Testis (tissue), 3 donors: ENCODE measurements around the gene SYCE3. TPM values are rescaled to one million over a fixed set of nuclear protein-coding genes. Genes with fewer than 3 reads are reported as not detected.

Experiments
- DNase-seq: peaks from one replicate; pipeline ENCODE4 v3.0.0-alpha.2; 2019
- H3K27ac ChIP-seq, 2 donors: fragments of 200-600 bp; sonication (generic); one replicate each; pipeline ENCODE4 v1.5.1; 2019
- H3K27me3 ChIP-seq: fragments of 200-600 bp; sonication (generic); one replicate; pipeline ENCODE4 v1.5.1; 2019
- H3K36me3 ChIP-seq: fragments of 200-600 bp; sonication (generic); one replicate; pipeline ENCODE4 v1.5.1; 2017; ENCODE audit warnings: low read depth; ENCODE audit errors: missing control alignments
- H3K4me1 ChIP-seq: fragments of 200-600 bp; sonication (generic); one replicate; pipeline ENCODE4 v1.5.1; 2019
- H3K4me3 ChIP-seq, 2 donors: fragments of 200-600 bp; sonication (generic); one replicate each; pipeline ENCODE4 v1.5.1; 2017 to 2019
- H3K9me3 ChIP-seq: fragments of 200-600 bp; sonication (generic); one replicate; pipeline ENCODE4 v1.5.1; 2017
- POLR2A ChIP-seq: fragments of 450-650 bp; IDR thresholded peaks from one replicate; pipeline ENCODE4 v1.6.1; 2017; ENCODE audit warnings: antibody characterized with exemption, mild to moderate bottlenecking, moderate library complexity
- WGBS, 2 donors: methylation state at CpG; one replicate each; pipeline ENCODE4 v1.1.5; 2018; 5-methylcytosine and 5-hydroxymethylcytosine counted together
- intact Hi-C: fragments of 100-400 bp; cut with DNase I; formaldehyde crosslinking; loops from one replicate; pipeline ENCODE4 v1.15.1; 2023; ENCODE audit warnings: low total_unique reads
- polyA plus RNA-seq: library from polyadenylated mRNA; stranded (reverse); fragments of 350-450 nt; fragmentation: Illumina TruSeq; extraction: RNeasy Lipid Tissue Mini Kit (QIAGEN cat#74804); gene quantifications from one replicate; pipeline ENCODE4 v1.2.3, GENCODE V29; 2014; ENCODE audit warnings: low read depth, low replicate concordance; ENCODE audit not compliant: insufficient read depth
- total RNA-seq, 2 donors: library from RNA; depleted of rRNA; stranded (reverse); fragments of >200 nt; gene quantifications; one replicate each; pipeline ENCODE4 v1.2.3, GENCODE V29; 2016
- TF ChIP-seq, protein P1 (sequence below), 3 experiments: fragments of 450-650 bp in 2 of 3; fragments of 200-600 bp in 1 of 3; sonication (generic) in 1 of 3; IDR thresholded peaks; one replicate each; pipeline ENCODE4 v1.5.1; 2016 to 2019; ENCODE audit warnings: antibody characterized with exemption in 3 of 3, mild to moderate bottlenecking in 2 of 3, moderate library complexity in 1 of 3

The SYCE3 gene
- total and polyA plus RNA-seq, 3 donors from 2014 or later: 40.4 to 183 (median 71.9) TPM

DNA sequence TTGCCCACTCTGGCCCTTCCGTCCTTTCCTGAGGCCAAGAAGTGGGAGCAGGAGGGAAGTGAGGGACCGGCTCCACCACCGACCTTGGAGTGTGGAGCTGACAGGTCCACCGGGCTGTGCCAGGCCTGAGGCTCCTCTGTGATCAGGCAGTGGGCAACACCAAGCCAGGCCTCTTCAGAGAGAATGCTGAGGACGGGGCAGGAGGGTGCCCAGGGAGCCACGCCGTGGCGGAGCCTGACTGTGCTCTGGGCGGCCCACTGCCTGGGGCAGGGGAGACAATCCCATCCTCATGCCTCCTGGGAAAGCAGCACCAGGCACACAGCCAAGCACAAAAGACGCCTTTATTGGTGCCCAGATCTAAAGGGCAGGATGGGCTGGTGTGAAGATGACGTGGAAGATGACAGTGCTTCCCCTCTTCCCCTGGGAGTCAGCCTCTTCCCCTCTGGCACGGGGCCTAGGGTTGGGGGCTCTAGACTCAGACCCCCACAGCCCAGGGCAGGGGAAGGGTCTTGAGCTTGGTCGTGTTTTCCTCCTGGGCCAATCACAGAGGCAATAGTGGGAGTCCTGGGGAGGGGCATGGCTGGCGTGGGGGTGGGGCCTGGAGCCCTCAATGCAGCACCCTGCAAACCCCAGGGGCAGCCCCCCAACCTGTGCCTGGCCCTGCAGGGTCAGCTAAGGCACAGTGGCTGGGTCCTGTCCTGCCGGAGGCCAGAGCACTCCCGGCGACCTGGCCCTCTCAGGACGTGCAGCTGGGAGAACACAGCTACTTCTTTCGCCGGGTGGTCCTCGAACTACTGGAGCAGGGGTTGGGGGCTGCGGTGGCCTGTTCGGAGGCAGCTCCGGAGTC is 59.9 kb downstream of the SYCE3 start:
- H3K27ac ChIP-seq: no peak overlapping the region
- TF ChIP-seq POLR2A: no peak
- TF ChIP-seq, protein P1, sequence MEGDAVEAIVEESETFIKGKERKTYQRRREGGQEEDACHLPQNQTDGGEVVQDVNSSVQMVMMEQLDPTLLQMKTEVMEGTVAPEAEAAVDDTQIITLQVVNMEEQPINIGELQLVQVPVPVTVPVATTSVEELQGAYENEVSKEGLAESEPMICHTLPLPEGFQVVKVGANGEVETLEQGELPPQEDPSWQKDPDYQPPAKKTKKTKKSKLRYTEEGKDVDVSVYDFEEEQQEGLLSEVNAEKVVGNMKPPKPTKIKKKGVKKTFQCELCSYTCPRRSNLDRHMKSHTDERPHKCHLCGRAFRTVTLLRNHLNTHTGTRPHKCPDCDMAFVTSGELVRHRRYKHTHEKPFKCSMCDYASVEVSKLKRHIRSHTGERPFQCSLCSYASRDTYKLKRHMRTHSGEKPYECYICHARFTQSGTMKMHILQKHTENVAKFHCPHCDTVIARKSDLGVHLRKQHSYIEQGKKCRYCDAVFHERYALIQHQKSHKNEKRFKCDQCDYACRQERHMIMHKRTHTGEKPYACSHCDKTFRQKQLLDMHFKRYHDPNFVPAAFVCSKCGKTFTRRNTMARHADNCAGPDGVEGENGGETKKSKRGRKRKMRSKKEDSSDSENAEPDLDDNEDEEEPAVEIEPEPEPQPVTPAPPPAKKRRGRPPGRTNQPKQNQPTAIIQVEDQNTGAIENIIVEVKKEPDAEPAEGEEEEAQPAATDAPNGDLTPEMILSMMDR (IDR thresholded peaks at IDR 0.05): no peak
- WGBS, 2 donors: 90 to 92% methylated on average over 12 to 24 of the region's 24 CpGs
- peaks cover 9% of the 10 kb centered on the region for H3K4me1 ChIP-seq
- H3K9me3 ChIP-seq: no peaks in the 10 kb centered on the region
- DNase-seq: no peak
- no peak overlapping the region for H3K4me3 ChIP-seq
- no peaks in the 10 kb centered on the region for H3K36me3 ChIP-seq
- intact Hi-C loops: no loop called here
- H3K27me3 ChIP-seq: no peaks in the 10 kb centered on the region

DNA sequence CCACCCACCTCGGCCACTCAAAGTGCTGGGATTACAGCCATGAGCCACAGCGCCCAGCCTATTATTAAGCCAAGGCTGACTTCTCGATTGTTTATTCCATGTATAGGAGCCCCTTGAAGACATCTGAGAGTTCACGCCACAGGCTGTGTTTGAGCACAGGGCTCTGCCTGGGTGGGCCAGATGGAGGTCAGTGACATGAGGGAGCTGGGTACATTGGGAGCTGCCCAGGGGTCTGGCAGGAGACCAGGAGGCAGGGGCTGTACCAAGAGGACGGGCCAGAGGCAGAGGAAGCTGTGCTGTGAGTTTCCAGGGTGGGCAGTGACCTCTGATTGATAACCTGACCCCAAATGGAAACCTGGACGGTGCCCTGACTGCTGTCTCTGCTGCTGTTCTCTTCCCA is 60.6 kb downstream of the SYCE3 start:
- intact Hi-C loops: no loop called here
- Histone ChIP-seq H3K4me1 (peaks cover 9% of the 10 kb centered on the region), H3K4me3 (no peak overlapping the region), H3K9me3 (no peaks in the 10 kb centered on the region), H3K36me3 (no peaks in the 10 kb centered on the region), H3K27me3 (no peaks in the 10 kb centered on the region), H3K27ac (no peak overlapping the region)
- 72 to 75% methylated on average over 6 of the region's 6 CpGs for WGBS, 2 donors
- no peak for DNase-seq
- TF ChIP-seq, protein P1 (IDR thresholded peaks at IDR 0.05): no peak
- no peak for TF ChIP-seq POLR2A

Other genes starting within 250 kb of the SYCE3 start
- 10 to 100 TPM; 17.1 to 18.0 TPM for gene DENND6B, start 235.9 kb downstream of the SYCE3 start, total RNA-seq
- gene DENND6B, start 235.9 kb downstream of the SYCE3 start, polyA plus RNA-seq: 22.0 TPM
- gene PPP6R2, start 219.6 kb downstream of the SYCE3 start, total RNA-seq: 100 to 1,000 TPM; 138 to 142 TPM
- 123 TPM for gene PPP6R2, start 219.6 kb downstream of the SYCE3 start, polyA plus RNA-seq
- 100 to 1,000 TPM; 201 to 208 TPM for gene SBF1, start 87.9 kb downstream of the SYCE3 start, total RNA-seq
- gene SBF1, start 87.9 kb downstream of the SYCE3 start, polyA plus RNA-seq: 239 TPM
- gene ADM2, start 81.4 kb downstream of the SYCE3 start, total RNA-seq: 1 to 10 TPM; 1.0 to 1.9 TPM
- gene ADM2, start 81.4 kb downstream of the SYCE3 start, polyA plus RNA-seq: 0.99 TPM
- under 1 TPM; 0.24 to 0.25 TPM for gene MIOX, start 76.1 kb downstream of the SYCE3 start, total RNA-seq
- not detected for gene MIOX, start 76.1 kb downstream of the SYCE3 start, polyA plus RNA-seq
- gene LMF2, start 55.2 kb downstream of the SYCE3 start, total RNA-seq: 100 to 1,000 TPM in 1 of 2 donors, 10 to 100 TPM in 1; 95.4 to 109 TPM
- 59.7 TPM for gene LMF2, start 55.2 kb downstream of the SYCE3 start, polyA plus RNA-seq
- 10 to 100 TPM; 88.5 to 89.2 TPM for gene NCAPH2, start 54.7 kb downstream of the SYCE3 start, total RNA-seq
- 67.4 TPM for gene NCAPH2, start 54.7 kb downstream of the SYCE3 start, polyA plus RNA-seq
- gene SCO2, start 37.3 kb downstream of the SYCE3 start, total RNA-seq: 1 to 10 TPM; 4.1 to 4.8 TPM
- gene SCO2, start 37.3 kb downstream of the SYCE3 start, polyA plus RNA-seq: 1.8 TPM
- gene TYMP, start 32.9 kb downstream of the SYCE3 start, total RNA-seq: 10 to 100 TPM; 12.5 to 15.4 TPM
- gene TYMP, start 32.9 kb downstream of the SYCE3 start, polyA plus RNA-seq: 25.9 TPM
- under 1 TPM; 0.24 to 0.93 TPM for gene KLHDC7B, start 17.0 kb downstream of the SYCE3 start, total RNA-seq
- gene KLHDC7B, start 17.0 kb downstream of the SYCE3 start, polyA plus RNA-seq: 0.51 TPM
- gene CPT1B, start 15.5 kb upstream of the SYCE3 start, total RNA-seq: 100 to 1,000 TPM; 103 to 123 TPM
- gene CPT1B, start 15.5 kb upstream of the SYCE3 start, polyA plus RNA-seq: 224 TPM
- gene CHKB, start 19.9 kb upstream of the SYCE3 start, total RNA-seq: 10 to 100 TPM; 89.6 to 98.9 TPM
- 88.4 TPM for gene CHKB, start 19.9 kb upstream of the SYCE3 start, polyA plus RNA-seq
- gene MAPK8IP2, start 37.9 kb upstream of the SYCE3 start, total RNA-seq: 10 to 100 TPM; 34.9 to 36.9 TPM
- gene MAPK8IP2, start 37.9 kb upstream of the SYCE3 start, polyA plus RNA-seq: 12.7 TPM
- 10 to 100 TPM; 60.9 to 73.5 TPM for gene ARSA, start 65.2 kb upstream of the SYCE3 start, total RNA-seq
- gene ARSA, start 65.2 kb upstream of the SYCE3 start, polyA plus RNA-seq: 95.9 TPM
- 10 to 100 TPM; 11.4 to 16.0 TPM for gene SHANK3, start 109.9 kb upstream of the SYCE3 start, total RNA-seq
- 6.3 TPM for gene SHANK3, start 109.9 kb upstream of the SYCE3 start, polyA plus RNA-seq
- gene ACR, start 175.3 kb upstream of the SYCE3 start, total RNA-seq: 10 to 100 TPM; 49.5 to 88.7 TPM
- gene ACR, start 175.3 kb upstream of the SYCE3 start, polyA plus RNA-seq: 181 TPM
- gene RABL2B, start 220.7 kb upstream of the SYCE3 start, total RNA-seq: 10 to 100 TPM; 39.6 to 49.8 TPM
- gene RABL2B, start 220.7 kb upstream of the SYCE3 start, polyA plus RNA-seq: 51.6 TPM